Activated naive CD8-positive, alpha-beta T cell (primary cell): ENCODE results near the gene TPRG1.
A peak's percentile ranks its signal among the peaks of the same experiment; 100 is the strongest.

ENCODE experiments used
- H3K27ac Mint-ChIP-seq: one replicate; pipeline ENCODE4 v1.8.0; 2021; ENCODE audit warnings: mixed read lengths
- H3K27me3 Mint-ChIP-seq: one replicate; pipeline ENCODE4 v1.8.0; 2021; ENCODE audit warnings: mixed read lengths
- H3K36me3 Mint-ChIP-seq: one replicate; pipeline ENCODE4 v1.8.0; 2021; ENCODE audit warnings: mixed read lengths
- H3K4me1 Mint-ChIP-seq: one replicate; pipeline ENCODE4 v1.8.0; 2021; ENCODE audit warnings: low read depth, mixed read lengths
- H3K4me3 Mint-ChIP-seq: one replicate; pipeline ENCODE4 v1.8.0; 2021; ENCODE audit warnings: mild to moderate bottlenecking, mixed read lengths
- H3K9me3 Mint-ChIP-seq: one replicate; pipeline ENCODE4 v1.8.0; 2021; ENCODE audit warnings: low read depth, mixed read lengths

The TPRG1 gene

DNA sequence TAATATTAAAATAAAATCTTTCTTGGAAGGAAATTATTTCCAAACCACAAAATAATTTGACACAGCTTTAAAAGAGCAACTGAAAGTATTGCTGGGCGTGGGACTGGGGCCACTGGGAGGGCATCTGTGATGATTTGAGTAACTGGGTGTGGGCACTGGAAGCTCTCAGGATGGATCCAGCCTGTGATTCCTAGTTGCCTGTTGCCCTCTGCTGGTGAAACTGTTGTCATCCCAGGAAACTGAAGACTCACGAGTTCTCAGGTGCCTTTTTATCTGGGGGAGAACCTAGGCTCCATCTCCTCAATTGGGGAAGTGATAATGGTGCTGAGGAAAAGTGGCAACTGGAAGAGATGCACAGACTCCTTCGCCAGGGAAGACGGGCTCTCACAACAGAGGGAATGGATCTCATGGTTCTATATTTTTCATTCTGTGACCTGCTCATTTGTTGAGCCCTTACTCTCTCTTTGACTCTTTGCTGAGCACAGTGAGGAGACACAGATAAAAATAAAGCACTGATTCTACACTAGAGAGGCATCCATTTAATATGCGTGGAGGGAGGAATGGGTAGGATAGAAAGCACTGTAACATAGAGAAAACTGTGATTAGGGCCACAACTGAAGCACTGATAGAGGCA is 61.6 kb downstream of the TPRG1 start:
- Mint-ChIP-seq H3K4me1 (peaks cover 9% of the 10 kb centered on the region), H3K9me3 (no peaks in the 10 kb centered on the region), H3K27ac (no peak overlapping the region), H3K27me3 (no peaks in the 10 kb centered on the region), H3K4me3 (no peak overlapping the region), H3K36me3 (no peaks in the 10 kb centered on the region)

DNA sequence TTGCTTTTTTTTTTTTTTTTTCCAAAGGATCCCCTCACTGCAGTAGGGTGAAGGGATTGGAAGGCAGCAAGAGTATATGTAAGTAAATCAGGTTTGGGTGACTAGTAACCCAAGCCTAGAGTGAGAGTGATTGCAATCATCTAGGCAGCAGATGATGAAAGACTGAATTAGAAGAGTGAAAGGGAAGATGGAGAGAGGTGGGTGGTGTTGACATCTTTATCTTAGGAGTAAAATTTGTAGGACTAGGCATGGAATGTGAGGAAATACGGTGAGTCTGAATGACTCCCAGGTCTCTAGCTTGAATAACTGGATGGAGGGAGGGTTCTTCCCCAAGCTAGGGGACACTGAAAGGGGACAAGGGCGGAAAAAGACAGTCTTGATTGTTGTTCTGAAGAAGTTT is 63.4 kb downstream of the TPRG1 start:
- H3K36me3 Mint-ChIP-seq = no peaks in the 10 kb centered on the region
- H3K9me3 Mint-ChIP-seq = no peaks in the 10 kb centered on the region
- no peak overlapping the region for H3K27ac Mint-ChIP-seq
- H3K27me3 Mint-ChIP-seq = no peaks in the 10 kb centered on the region
- peaks cover 3% of the 10 kb centered on the region for H3K4me1 Mint-ChIP-seq
- no peak overlapping the region for H3K4me3 Mint-ChIP-seq

DNA sequence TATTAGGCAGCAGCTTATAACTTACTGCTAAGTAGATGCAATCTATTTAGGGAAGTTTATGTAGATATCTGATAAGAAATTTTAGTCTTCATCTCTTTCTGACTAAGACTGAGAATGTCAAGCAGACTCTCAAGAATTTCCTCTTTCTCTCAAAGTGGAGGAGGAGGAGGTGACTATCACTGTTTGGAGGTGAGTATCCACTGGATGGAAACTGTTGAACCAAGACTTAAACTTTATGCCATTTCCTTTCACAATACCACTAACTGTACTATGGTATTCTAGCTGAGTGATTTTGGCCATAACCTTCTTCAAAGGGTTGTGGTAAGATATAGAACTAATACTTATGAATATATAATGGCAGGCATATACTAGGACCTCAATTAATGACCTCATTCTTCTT is 64.6 kb downstream of the TPRG1 start:
- H3K4me1 Mint-ChIP-seq = peaks cover 3% of the 10 kb centered on the region
- H3K27ac Mint-ChIP-seq = no peak overlapping the region
- peaks cover 4% of the 10 kb centered on the region for H3K9me3 Mint-ChIP-seq
- peaks cover 2% of the 10 kb centered on the region for H3K36me3 Mint-ChIP-seq
- H3K27me3 Mint-ChIP-seq = no peaks in the 10 kb centered on the region
- no peak overlapping the region for H3K4me3 Mint-ChIP-seq

DNA sequence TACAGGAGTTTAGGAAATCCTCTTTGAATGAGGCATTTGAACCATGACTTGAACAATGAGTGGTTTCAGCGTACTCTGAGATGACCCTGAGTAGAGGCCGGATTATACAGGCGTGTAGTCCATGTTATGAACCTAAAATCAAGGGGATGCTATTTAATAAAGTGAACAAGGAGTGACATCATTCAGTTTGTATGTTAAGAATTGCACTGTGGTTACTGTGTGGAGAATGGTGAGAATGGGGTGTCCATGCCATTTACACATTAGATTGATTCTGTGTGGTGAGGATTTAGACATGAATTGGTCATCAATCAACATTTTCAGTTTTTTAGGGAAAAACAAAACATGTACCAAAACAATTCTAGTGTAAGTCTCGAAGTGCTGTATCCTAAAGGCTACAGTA is 65.8 kb downstream of the TPRG1 start:
- H3K4me3 Mint-ChIP-seq = no peak overlapping the region
- peaks cover 2% of the 10 kb centered on the region for H3K36me3 Mint-ChIP-seq
- H3K27me3 Mint-ChIP-seq = no peaks in the 10 kb centered on the region
- H3K4me1 Mint-ChIP-seq = peaks cover 3% of the 10 kb centered on the region
- no peak overlapping the region for H3K27ac Mint-ChIP-seq
- H3K9me3 Mint-ChIP-seq = peaks cover 10% of the 10 kb centered on the region

DNA sequence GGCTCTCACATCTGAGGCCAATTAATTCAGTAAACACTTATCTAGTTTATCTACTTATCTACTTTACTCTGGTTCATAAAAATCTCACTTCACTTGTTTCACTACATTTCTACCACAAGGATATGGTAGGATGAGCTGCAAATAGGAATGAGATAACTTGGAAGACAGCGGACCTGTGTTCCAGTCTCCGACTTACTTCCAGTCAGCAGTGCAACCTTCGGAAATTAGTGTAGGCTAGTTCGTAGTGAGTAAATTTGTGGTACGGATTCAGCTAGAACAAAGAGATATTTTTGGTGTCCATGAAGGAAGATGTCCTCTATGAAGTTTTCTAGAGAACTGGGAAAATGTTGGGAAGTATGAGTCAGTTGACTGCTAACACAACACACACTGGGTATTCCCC is 66.3 kb downstream of the TPRG1 start:
- Mint-ChIP-seq H3K9me3 (peaks cover 10% of the 10 kb centered on the region), H3K4me3 (no peak overlapping the region), H3K27ac (no peak overlapping the region), H3K36me3 (peaks cover 2% of the 10 kb centered on the region), H3K27me3 (no peaks in the 10 kb centered on the region), H3K4me1 (peaks cover 3% of the 10 kb centered on the region)

DNA sequence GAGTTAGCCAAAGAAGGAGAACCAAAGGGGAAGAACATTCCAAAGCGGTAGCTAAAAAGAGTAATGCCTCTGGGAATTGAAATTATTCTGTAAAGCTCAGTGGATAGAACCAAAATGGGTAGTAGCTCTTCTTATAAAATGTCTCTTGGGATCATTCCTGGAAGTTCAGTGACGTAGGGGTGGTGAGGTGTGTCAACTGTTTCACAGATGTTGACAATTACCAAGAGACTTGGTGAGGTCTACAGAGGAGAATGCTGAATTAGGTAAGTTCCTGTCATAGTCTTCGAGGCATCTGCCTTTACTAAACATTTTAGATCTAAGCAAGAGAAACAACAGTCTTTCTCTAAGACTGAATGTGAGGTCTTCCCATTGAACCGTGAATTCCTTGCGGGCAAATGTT is 67.8 kb downstream of the TPRG1 start:
- Mint-ChIP-seq H3K27me3 (no peaks in the 10 kb centered on the region), H3K27ac (no peak overlapping the region), H3K4me3 (no peak overlapping the region), H3K4me1 (peaks cover 3% of the 10 kb centered on the region), H3K36me3 (peaks cover 5% of the 10 kb centered on the region), H3K9me3 (peaks cover 17% of the 10 kb centered on the region)

DNA sequence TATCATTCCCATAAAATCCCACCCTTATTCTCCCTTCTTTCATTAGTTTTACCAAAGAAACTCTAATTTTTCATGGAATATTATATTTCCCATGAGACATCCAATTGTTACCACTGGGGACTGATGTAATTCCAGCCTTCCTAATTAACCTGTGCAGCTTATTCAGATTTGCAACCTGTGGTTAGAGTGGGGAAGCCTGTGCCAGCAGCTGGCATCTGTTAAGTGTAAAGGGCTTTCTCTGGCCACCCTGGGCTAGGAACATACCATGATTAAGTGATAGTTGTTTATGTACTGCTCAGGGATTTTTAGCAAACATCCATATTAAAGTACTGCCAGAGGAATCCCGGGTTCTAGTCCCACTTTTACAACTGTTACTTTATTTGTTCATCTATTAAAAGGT is 78.2 kb downstream of the TPRG1 start:
- Mint-ChIP-seq H3K4me3 (no peak overlapping the region), H3K36me3 (no peaks in the 10 kb centered on the region), H3K9me3 (peaks cover 9% of the 10 kb centered on the region), H3K4me1 (no peaks in the 10 kb centered on the region), H3K27me3 (no peaks in the 10 kb centered on the region), H3K27ac (no peak overlapping the region)

DNA sequence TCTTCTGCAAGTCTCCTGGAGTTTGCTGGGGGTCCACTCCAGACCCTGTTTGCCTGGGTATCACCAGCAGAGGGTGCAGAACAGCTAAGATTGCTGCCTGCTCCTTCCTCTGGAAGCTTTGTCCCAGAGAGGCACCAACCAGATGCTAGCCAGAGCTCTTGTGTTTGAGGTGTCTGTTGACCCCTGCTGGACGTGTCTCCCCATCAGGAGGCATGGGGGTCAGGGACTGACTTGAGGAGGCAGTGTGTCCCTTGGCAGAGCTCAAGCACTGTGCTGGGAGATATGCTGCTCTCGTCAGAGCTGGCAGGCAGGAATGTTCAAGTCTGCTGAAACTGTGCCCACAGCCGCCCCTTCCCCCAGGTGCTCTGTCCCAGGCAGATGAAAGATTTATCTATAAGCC is 86.5 kb downstream of the TPRG1 start:
- no peak overlapping the region for H3K27ac Mint-ChIP-seq
- no peak overlapping the region for H3K4me3 Mint-ChIP-seq
- peaks cover 9% of the 10 kb centered on the region for H3K9me3 Mint-ChIP-seq
- H3K4me1 Mint-ChIP-seq = no peaks in the 10 kb centered on the region
- H3K36me3 Mint-ChIP-seq = no peaks in the 10 kb centered on the region
- no peaks in the 10 kb centered on the region for H3K27me3 Mint-ChIP-seq

DNA sequence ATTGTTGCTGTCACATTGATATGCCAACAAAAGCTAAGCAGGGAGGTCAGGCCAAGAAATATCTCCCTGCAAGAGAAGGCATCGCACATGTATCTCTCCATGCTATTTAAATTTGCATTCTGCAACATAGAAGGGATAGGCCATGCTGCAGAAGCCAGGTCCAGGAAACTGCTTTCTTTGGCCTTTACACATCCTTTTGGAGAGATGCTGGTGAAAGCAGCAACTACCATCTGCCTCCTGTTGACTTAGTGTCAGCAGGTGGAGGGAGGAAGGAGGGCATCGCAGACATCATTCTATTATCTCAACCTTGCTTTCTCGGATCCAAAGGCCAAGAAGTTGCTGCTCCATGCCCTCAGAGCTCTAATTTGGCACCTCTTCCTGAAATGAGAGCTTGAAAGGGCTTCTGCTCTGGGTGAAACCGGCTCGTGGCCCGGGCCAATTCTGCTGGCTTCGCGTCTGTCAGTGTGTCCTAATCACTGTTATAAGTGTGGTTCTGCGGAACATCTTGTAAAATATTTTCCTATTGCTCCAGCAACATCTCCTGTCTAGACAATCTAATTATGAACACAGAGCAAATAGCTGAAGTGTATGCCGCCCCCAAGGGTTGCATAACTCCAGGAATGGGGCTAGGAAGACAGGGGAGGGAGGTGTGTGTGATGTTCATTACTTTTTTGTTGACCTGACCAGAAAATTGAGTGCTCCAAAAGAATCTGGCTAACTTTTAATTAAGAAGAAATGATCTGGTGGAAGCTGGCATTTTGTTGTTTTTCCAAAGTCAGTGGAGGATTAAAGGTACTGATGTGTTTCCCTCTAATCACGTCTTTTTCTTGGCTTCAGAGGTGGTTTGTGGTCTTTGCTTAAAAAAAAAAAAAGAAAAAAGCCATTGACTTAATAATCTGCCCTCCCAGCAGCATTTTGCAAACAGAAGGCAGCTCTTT is 89.1 kb downstream of the TPRG1 start:
- no peak overlapping the region for H3K4me3 Mint-ChIP-seq
- no peaks in the 10 kb centered on the region for H3K9me3 Mint-ChIP-seq

DNA sequence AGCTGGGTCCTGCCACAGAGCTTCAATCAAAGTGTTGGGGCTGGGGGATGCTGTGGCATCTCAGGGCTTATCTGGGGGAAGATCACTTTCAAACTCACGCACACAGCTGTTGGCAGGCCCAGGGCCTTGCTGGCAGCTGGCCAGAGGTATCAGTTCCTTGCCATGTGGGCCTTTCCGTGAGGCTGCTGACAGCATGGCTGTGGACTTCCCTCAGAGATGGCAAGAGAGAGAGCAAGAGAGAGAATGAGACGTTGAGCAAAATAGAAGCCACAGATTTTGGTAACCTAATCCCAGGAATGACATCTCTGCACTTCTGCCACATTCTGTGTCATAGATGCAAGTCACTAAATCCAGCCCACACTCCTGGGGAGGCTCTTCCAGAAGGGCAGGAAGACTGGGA is 91.0 kb downstream of the TPRG1 start:
- Mint-ChIP-seq H3K27ac (no peak overlapping the region), H3K4me3 (no peak overlapping the region), H3K4me1 (no peaks in the 10 kb centered on the region), H3K36me3 (no peaks in the 10 kb centered on the region), H3K9me3 (no peaks in the 10 kb centered on the region), H3K27me3 (no peaks in the 10 kb centered on the region)

More for the DNA sequence above, 89.1 kb downstream of the TPRG1 start:
- no peaks in the 10 kb centered on the region for H3K36me3 Mint-ChIP-seq
- H3K4me1 Mint-ChIP-seq = no peaks in the 10 kb centered on the region
- H3K27me3 Mint-ChIP-seq = no peaks in the 10 kb centered on the region
- no peak overlapping the region for H3K27ac Mint-ChIP-seq

DNA sequence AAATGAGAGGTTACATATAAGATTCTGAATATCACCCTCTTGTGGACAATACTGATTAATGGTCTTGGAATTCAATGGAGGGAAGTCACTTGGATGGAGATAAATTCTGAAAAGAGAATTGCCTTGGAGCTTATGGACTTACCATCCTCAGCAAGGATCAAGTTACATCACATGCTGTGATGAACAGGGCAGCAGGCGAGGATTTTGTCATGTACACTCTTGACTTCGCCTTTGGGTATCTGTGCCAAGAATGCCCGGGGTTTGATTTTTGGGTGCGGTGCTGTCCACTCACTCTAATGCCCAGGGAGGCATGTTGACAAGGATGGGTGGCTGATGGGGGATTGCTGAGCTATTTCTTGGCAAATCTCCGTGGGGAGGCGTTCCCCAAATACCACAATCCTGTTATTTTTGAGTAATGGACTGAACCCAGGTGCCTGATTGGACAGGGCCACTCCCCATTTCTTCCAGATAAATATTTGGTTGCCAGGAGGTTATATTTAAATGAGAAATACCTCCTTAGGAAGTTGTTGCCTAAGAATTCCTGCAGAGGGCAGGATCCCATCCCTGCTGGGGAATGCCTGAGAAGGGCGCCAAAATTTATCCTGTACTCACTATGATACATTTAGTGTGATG is 96.3 kb downstream of the TPRG1 start:
- H3K4me3 Mint-ChIP-seq = no peak overlapping the region
- H3K36me3 Mint-ChIP-seq = no peaks in the 10 kb centered on the region
- H3K27me3 Mint-ChIP-seq = no peaks in the 10 kb centered on the region
- no peak overlapping the region for H3K27ac Mint-ChIP-seq
- H3K4me1 Mint-ChIP-seq = peaks cover 7% of the 10 kb centered on the region
- no peaks in the 10 kb centered on the region for H3K9me3 Mint-ChIP-seq

DNA sequence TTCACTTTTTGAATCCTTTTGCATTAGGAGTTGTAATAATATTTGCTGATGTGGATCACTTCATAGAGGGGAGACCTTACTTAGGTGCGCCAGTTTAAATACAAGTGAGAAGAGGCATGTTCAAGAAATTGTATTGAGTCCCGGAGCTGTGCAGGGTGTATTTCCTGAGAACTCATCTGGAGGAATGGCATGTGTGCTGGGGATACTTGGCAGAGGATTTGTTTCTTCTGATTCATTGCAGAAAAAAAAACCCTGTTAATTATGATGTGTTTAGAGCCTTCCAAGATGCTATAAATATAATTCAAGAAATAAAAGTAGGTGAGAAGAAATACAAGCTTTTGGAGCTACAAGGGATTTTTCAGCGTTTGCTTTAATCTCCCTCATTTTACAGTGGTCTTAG is 97.6 kb downstream of the TPRG1 start:
- no peak overlapping the region for H3K4me3 Mint-ChIP-seq
- no peaks in the 10 kb centered on the region for H3K27me3 Mint-ChIP-seq
- no peaks in the 10 kb centered on the region for H3K36me3 Mint-ChIP-seq
- H3K9me3 Mint-ChIP-seq = no peaks in the 10 kb centered on the region
- peaks cover 14% of the 10 kb centered on the region for H3K4me1 Mint-ChIP-seq
- no peak overlapping the region for H3K27ac Mint-ChIP-seq

DNA sequence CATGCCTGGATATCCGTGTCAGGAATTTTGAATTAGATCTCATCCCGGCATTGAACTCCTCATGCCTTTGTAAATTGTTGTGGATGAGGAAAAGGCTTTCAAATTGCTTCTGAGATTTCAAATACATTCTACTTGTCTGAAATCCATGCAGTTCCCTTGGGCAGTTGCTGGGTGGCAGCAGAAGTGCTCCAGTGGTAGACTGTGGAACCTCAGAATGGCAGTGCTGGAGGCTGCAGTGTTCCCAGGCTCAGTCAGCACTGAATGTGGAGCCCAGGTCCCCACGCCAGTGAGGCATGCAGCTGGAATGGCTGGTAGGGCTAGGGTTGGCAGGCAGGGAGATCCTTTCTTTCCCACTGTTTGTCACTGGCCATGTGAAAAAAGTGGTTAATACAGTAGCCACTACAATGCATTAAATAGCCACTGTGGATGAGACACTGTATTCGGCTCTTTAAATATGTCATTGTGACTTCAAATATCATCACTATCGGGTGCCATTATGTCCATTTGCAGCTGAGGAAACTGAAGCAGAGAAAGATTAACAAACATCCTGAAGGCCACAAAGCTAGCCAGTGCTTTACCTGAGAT is 98.6 kb downstream of the TPRG1 start:
- no peaks in the 10 kb centered on the region for H3K27me3 Mint-ChIP-seq
- no peaks in the 10 kb centered on the region for H3K9me3 Mint-ChIP-seq
- peaks cover 15% of the 10 kb centered on the region for H3K4me1 Mint-ChIP-seq
- no peak overlapping the region for H3K4me3 Mint-ChIP-seq
- no peaks in the 10 kb centered on the region for H3K36me3 Mint-ChIP-seq
- no peak overlapping the region for H3K27ac Mint-ChIP-seq

DNA sequence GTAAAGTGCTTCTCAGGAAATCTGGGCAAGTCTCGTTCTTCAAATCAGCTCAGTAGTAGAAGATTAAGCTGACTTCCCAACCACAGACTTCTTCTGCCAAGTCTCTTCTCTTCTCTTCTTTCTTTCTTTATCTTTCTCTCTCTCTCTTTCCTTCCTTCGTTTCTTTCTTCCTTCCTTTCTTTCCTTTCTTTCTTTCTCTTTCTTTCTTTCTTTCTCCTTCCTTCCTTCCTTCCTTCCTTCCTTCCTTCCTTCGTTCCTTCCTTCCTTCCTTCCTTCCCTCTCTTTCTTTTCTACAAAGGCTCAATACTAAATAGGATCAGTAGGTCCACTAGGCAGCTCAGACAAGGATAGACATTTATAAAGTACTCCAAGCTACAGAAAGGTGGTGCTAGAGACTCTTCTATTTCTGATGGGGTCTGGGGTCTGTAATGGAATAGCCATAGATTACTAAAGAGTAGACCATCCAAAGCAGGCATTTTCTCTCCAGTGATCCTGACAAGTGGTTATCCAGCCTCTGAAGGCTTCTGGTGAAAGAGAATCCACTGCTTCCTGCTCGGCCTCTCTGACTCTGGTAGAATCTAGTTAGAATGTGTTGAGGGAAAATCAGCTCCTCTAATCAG is 100.8 kb downstream of the TPRG1 start:
- H3K36me3 Mint-ChIP-seq = no peaks in the 10 kb centered on the region
- H3K27ac Mint-ChIP-seq = peak overlapping the region; percentile 75
- no peaks in the 10 kb centered on the region for H3K9me3 Mint-ChIP-seq
- H3K4me1 Mint-ChIP-seq = peaks cover 26% of the 10 kb centered on the region
- H3K4me3 Mint-ChIP-seq = no peak overlapping the region
- no peaks in the 10 kb centered on the region for H3K27me3 Mint-ChIP-seq

DNA sequence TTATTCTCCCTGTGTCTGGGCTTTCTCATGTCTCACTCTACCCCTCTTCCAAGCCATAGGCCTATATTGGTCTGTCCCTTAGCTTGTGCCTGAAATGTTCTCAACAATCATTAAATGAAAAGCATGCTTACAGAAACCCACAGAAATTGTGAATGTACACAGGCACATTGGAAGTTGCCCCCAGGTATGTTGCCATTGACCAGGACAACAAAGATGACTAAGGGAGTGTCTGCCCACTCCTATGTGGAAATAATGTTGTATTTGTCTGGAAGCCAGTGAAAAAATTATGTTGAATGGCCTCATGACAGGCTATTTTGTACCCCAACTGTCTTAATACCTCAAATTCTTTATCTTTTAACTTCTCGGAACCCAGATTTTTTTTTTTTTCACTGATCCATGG is 102.0 kb downstream of the TPRG1 start:
- Mint-ChIP-seq H3K4me3 (no peak overlapping the region), H3K27ac (peak overlapping the region; percentile 61), H3K27me3 (no peaks in the 10 kb centered on the region), H3K9me3 (no peaks in the 10 kb centered on the region), H3K4me1 (peaks cover 32% of the 10 kb centered on the region), H3K36me3 (no peaks in the 10 kb centered on the region)
